ENCODE results near the gene PAWR. TPM values are rescaled to one million over a fixed set of nuclear protein-coding genes. Genes with fewer than 3 reads are reported as not detected.
"Not testable (repeated sequence)": the region's sequence is repeated elsewhere in the genome, so short reads cannot be mapped to it uniquely, and the experiment has no call there.

Gene PAWR
- total RNA-seq, 8 experiments from 2014 or later = 15.2 to 35.5 (median 18.6) TPM

- H3K27ac ChIP-seq = no peak overlapping the region
- no peaks in the 10 kb centered on the region for H3K4me1 ChIP-seq (replicated peaks in 1 of 2)
- in situ Hi-C loops (cut with MboI; ENCODE audit: low pct_unique_long_range_greater_than_20kb in 2 of 9, low sequenced_read_pairs in 9 of 9, unreplicated experiment in 9 of 9) = no loop called here
- H3K4me3 ChIP-seq = no peak overlapping the region
- no peak for ATAC-seq (replicated peaks in 6 of 8)
- WGBS, 10 experiments = 10 to 100% (median 92%) methylated on average over 1 of the region's 1 CpG; no CpG with 5 or more reads in 1 of the 10 experiments
These were observed 32.5 kb downstream of the PAWR start for GRCh38 chr12:79658221-79658620.

DNA sequence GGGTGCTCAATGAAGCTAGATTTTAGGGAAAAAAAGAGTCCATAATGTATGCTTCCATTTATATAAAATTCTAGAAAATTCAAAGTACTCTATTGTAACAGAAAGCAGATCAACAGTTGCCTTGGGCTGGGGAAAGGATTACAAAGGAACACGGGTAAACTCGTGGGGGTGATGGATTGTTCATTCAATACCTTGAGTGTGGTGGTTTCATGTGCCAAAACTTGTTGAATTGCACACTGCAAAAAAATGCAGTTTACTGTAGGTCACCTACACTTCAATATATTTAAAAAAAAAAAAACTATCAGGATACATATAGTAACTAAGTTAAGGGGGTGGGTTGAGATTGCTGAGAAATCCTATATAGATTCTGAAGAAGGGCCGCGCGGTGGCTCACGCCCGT lies 33.6 kb downstream of the PAWR start:
- Histone ChIP-seq H3K4me3 (no peak overlapping the region), H3K4me1 (replicated peaks in 1 of 2) (no peaks in the 10 kb centered on the region), H3K27ac (no peak overlapping the region)
- no peak for ATAC-seq (replicated peaks in 6 of 8)
- WGBS, 10 experiments = 58 to 100% (median 97%) methylated on average over 2 to 7 of the region's 7 CpGs
- in situ Hi-C loops (cut with MboI; ENCODE audit: low pct_unique_long_range_greater_than_20kb in 2 of 9, low sequenced_read_pairs in 9 of 9, unreplicated experiment in 9 of 9) = no loop called here

GRCh38 chr12:79655036-79655435 lies 35.7 kb downstream of the PAWR start:
- Histone ChIP-seq H3K4me3 (no peak overlapping the region), H3K27ac (no peak overlapping the region), H3K4me1 (replicated peaks in 1 of 2) (no peaks in the 10 kb centered on the region)
- 70 to 100% (median 92%) methylated on average over 1 to 2 of the region's 2 CpGs; no CpG with 5 or more reads in 2 of the 10 experiments for WGBS, 10 experiments
- peak in 1 of 8 experiments; percentile 63 for ATAC-seq (replicated peaks in 6 of 8)
- in situ Hi-C loops (cut with MboI; ENCODE audit: low pct_unique_long_range_greater_than_20kb in 2 of 9, low sequenced_read_pairs in 9 of 9, unreplicated experiment in 9 of 9) = no loop called here

- Histone ChIP-seq H3K4me1 (replicated peaks in 1 of 2) (no peaks in the 10 kb centered on the region), H3K27ac (no peak overlapping the region), H3K4me3 (no peak overlapping the region)
- 63 to 100% (median 91%) methylated on average over 1 of the region's 1 CpG for WGBS, 10 experiments
- no peak for ATAC-seq (replicated peaks in 6 of 8)
- in situ Hi-C loops (cut with MboI; ENCODE audit: low pct_unique_long_range_greater_than_20kb in 2 of 9, low sequenced_read_pairs in 9 of 9, unreplicated experiment in 9 of 9) = no loop called here
These were observed 38.2 kb downstream of the PAWR start for GRCh38 chr12:79652521-79652920.

- no peaks in the 10 kb centered on the region for H3K4me1 ChIP-seq (replicated peaks in 1 of 2)
- WGBS, 10 experiments = 80 to 100% (median 100%) methylated on average over 1 to 2 of the region's 2 CpGs; no CpG with 5 or more reads in 1 of the 10 experiments
- ATAC-seq (replicated peaks in 6 of 8) = no peak
- H3K27ac ChIP-seq = no peak overlapping the region
- no peak overlapping the region for H3K4me3 ChIP-seq
- in situ Hi-C loops (cut with MboI; ENCODE audit: low pct_unique_long_range_greater_than_20kb in 2 of 9, low sequenced_read_pairs in 9 of 9, unreplicated experiment in 9 of 9) = no loop called here
These were observed 40.3 kb downstream of the PAWR start for GRCh38 chr12:79650440-79650839.

GRCh38 chr12:79648881-79649280 lies 41.9 kb downstream of the PAWR start:
- no peak overlapping the region for H3K27ac ChIP-seq
- H3K4me3 ChIP-seq = no peak overlapping the region
- no peak for ATAC-seq (replicated peaks in 6 of 8)
- in situ Hi-C loops (cut with MboI; ENCODE audit: low pct_unique_long_range_greater_than_20kb in 2 of 9, low sequenced_read_pairs in 9 of 9, unreplicated experiment in 9 of 9) = no loop called here
- no peaks in the 10 kb centered on the region for H3K4me1 ChIP-seq (replicated peaks in 1 of 2)
- 0 to 100% (median 67%) methylated on average over 1 of the region's 1 CpG for WGBS, 10 experiments

DNA sequence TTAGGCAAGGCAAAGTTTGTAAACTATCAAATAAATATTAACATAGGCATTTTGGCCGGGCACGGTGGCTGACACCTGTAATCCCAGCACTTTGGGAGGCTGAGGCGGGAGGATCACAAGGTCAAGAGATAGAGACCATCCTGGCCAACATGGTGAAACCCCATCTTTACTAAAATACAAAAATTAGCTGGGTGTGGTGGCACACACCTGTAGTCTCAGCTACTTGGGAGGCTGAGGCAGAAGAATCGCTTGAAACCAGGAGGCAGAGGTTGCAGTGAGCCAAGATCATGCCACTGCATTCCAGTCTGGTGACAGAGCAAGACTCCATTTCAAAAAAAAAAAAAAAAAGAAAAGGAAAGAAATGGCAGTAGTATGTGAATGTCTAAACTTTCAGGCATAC lies 43.9 kb downstream of the PAWR start:
- ATAC-seq (replicated peaks in 6 of 8); H3K4me1 ChIP-seq (replicated peaks in 1 of 2); H3K27ac ChIP-seq; in situ Hi-C loops (cut with MboI; ENCODE audit: low pct_unique_long_range_greater_than_20kb in 2 of 9, low sequenced_read_pairs in 9 of 9, unreplicated experiment in 9 of 9); H3K4me3 ChIP-seq: not testable (repeated sequence)
- WGBS, 10 experiments = 40 to 100% (median 96%) methylated on average over 1 to 4 of the region's 4 CpGs; no CpG with 5 or more reads in 2 of the 10 experiments

- in situ Hi-C loops (cut with MboI; ENCODE audit: low pct_unique_long_range_greater_than_20kb in 2 of 9, low sequenced_read_pairs in 9 of 9, unreplicated experiment in 9 of 9) = no loop called here
- no peak overlapping the region for H3K27ac ChIP-seq
- no peak for ATAC-seq (replicated peaks in 6 of 8)
These were observed 45.5 kb downstream of the PAWR start for GRCh38 chr12:79645235-79645630.

DNA sequence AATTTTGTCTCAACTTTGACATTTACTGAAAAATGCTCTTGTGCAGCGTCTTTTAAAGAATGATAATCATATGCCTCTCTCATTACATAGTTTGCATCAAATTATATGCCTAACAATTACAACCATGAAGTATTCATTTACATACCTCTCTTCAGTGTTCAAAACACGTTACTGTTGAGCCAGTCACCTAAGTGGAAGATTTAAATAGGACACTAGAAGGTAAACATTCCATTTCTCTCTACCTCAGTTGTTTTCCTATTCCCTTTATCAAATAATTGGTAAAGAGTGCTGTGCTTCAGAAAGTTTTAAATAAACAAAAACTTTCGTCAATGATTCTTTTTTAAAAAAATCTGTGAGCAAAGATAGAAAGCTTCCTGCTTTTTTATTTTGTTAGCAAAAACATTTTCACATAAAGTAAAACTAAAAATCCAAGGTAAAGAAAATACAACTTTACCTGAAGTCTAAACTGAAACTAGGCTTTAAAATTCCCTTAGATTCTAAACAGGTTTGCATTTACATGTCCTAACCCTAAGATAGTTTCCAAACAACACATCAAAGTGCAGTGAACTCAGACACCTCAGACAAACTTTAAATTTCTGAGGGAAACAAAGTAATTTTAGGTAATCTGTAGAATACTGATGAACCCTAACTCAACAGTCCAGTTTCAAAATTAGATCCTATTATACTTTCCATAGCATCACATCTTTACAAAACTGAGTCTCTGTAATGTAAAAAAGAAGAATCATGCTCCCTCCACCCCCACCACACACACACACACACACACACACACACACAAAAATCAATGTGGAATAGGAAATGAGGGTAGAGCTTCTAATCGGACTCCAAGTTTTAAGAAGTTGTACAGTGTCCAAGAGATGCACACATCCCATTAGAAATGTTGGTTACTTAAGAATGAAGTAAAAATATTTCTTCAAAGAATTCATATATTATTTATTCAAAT lies 46.2 kb downstream of the PAWR start:
- no peak overlapping the region for H3K27ac ChIP-seq
- H3K4me1 ChIP-seq (replicated peaks in 1 of 2) = no peaks in the 10 kb centered on the region
- no peak overlapping the region for H3K4me3 ChIP-seq
- in situ Hi-C loops (cut with MboI; ENCODE audit: low pct_unique_long_range_greater_than_20kb in 2 of 9, low sequenced_read_pairs in 9 of 9, unreplicated experiment in 9 of 9) = no loop called here
- ATAC-seq (replicated peaks in 6 of 8) = no peak
- 37 to 95% (median 76%) methylated on average over 2 to 4 of the region's 4 CpGs for WGBS, 10 experiments

More at GRCh38 chr12:79645235-79645630, 45.5 kb downstream of the PAWR start:
- no peak overlapping the region for H3K4me3 ChIP-seq
- no peaks in the 10 kb centered on the region for H3K4me1 ChIP-seq (replicated peaks in 1 of 2)

GRCh38 chr12:79643821-79644220 lies 46.9 kb downstream of the PAWR start:
- no peaks in the 10 kb centered on the region for H3K4me1 ChIP-seq (replicated peaks in 1 of 2)
- H3K4me3 ChIP-seq = no peak overlapping the region
- peak in 1 of 8 experiments; percentile 22 for ATAC-seq (replicated peaks in 6 of 8)
- in situ Hi-C loops (cut with MboI; ENCODE audit: low pct_unique_long_range_greater_than_20kb in 2 of 9, low sequenced_read_pairs in 9 of 9, unreplicated experiment in 9 of 9) = no loop called here
- WGBS, 10 experiments = 36 to 97% (median 90%) methylated on average over 1 to 2 of the region's 2 CpGs
- H3K27ac ChIP-seq = no peak overlapping the region

DNA sequence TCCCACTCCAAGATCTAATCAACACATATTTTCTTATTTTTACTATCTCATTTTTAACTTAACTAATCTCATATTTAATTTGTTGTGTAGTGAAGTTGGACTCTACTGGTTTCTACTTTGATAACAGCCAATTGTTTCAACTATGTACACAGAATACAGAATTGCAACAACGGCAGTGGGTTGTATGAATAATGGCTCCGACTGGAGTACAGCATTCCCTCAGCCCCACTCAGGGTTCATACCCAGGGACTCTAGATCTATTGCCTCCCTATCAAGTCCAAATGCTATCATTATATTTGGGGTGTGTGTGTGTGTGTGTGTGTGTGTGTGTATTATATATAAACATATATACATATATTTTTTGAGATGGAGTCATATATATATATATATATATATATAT lies 52.3 kb downstream of the PAWR start:
- WGBS, 10 experiments = 60 to 100% (median 83%) methylated on average over 1 to 2 of the region's 2 CpGs; no CpG with 5 or more reads in 5 of the 10 experiments
- H3K4me3 ChIP-seq = no peak overlapping the region
- no peaks in the 10 kb centered on the region for H3K4me1 ChIP-seq (replicated peaks in 1 of 2)
- in situ Hi-C loops (cut with MboI; ENCODE audit: low pct_unique_long_range_greater_than_20kb in 2 of 9, low sequenced_read_pairs in 9 of 9, unreplicated experiment in 9 of 9) = no loop called here
- no peak overlapping the region for H3K27ac ChIP-seq
- no peak for ATAC-seq (replicated peaks in 6 of 8)

GRCh38 chr12:79637093-79637492 lies 53.7 kb downstream of the PAWR start:
- in situ Hi-C loops (cut with MboI; ENCODE audit: low pct_unique_long_range_greater_than_20kb in 2 of 9, low sequenced_read_pairs in 9 of 9, unreplicated experiment in 9 of 9) = no loop called here
- Histone ChIP-seq H3K27ac (no peak overlapping the region), H3K4me3 (no peak overlapping the region), H3K4me1 (replicated peaks in 1 of 2) (no peaks in the 10 kb centered on the region)
- no peak for ATAC-seq (replicated peaks in 6 of 8)
- WGBS, 10 experiments = 57 to 100% (median 90%) methylated on average over 1 to 2 of the region's 2 CpGs; no CpG with 5 or more reads in 1 of the 10 experiments

DNA sequence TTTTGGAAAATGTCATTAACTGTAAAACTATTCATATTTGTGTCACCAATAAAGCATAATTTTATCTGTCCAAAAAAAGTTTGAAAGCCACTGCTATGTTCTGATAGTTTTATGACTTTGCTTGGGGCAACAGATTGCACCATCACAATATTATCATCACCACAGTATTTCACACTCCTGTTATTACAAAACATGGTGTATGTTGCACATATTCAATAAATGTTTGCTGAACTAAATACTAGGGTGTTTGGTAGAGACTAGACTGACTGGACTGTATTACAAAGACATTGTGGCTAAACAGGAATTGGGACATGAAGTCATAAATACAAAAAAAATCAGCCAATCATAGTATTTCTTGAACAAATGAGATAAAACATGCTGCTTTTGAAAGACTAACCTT lies 55.1 kb downstream of the PAWR start:
- in situ Hi-C loops (cut with MboI; ENCODE audit: low pct_unique_long_range_greater_than_20kb in 2 of 9, low sequenced_read_pairs in 9 of 9, unreplicated experiment in 9 of 9) = no loop called here
- no peak overlapping the region for H3K4me3 ChIP-seq
- peak in 3 of 8 experiments; percentile 39 to 85 (median 44) for ATAC-seq (replicated peaks in 6 of 8)

More for the DNA sequence above, 55.1 kb downstream of the PAWR start:
- Histone ChIP-seq H3K27ac (no peak overlapping the region), H3K4me1 (replicated peaks in 1 of 2) (no peaks in the 10 kb centered on the region)
